ENCODE data around the gene GSG1L.

GRCh38 chr16:28087675-28088300 is 24.3 kb upstream of the GSG1L start:
- TF ChIP-seq CTCF (conservative IDR thresholded peaks at IDR 0.05) (no peak), EZH2 (IDR thresholded peaks at IDR 0.05; ENCODE audit: low read depth) (no peak)

Data from PC-9 (cell line).